GM19351 (cell line): ENCODE results near the gene ASGR1.
A peak's percentile ranks its signal among the peaks of the same experiment; 100 is the strongest.

ENCODE experiments used
- ATAC-seq: cut with Tn5 transposase; IDR thresholded peaks from one replicate; pipeline ENCODE4 v1.9.1; 2021; ENCODE audit warnings: mild to moderate bottlenecking, moderate library complexity; ENCODE audit not compliant: unreplicated experiment

The ASGR1 gene

DNA sequence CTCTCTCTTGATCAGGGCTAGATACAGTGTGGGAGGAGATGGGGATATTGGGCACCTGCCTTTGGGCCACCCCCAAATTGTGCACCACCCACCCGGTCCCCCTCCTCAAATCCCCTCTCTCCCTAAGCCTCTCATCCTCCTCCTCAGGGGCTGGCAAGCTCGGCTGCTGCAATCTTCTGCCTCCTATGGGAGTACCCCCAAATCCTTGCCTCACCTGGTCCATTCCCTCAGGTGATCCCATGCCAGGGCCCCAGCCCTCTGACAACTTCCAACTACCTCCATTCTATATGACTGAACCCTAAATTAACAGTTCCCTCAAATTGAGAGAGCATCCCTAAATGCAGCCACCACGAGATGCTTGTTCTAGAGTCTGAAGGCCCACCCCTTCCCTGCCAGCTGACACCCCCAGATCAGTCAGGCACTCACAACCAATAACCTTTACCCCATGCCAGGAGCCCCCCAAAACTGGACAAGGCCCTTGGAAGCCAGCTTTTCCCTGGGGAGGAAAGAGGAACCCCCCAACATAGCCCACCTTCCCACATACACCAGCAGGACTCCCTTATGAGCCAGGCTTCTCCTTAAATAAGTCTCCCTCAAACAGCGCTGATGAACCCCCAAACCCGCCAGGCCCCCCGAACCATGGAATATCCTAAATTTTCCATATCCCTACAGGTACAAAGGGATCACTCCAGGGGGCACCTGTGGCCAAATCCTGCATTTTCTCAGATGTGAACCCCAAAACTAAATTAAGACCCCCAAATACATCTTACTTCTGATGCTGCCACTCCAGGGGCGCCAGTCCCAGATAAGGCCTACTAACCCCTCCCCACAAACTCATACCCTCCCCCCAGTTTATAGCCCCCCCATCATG, 37.3 kb upstream of the ASGR1 start:
- no peak for ATAC-seq

- no peak for ATAC-seq
Measured at GRCh38 chr17:7215652-7216180, 36.5 kb upstream of the ASGR1 start.

GRCh38 chr17:7215136-7215638, 36.0 kb upstream of the ASGR1 start:
- no peak for ATAC-seq

- ATAC-seq = peak; percentile 65
Measured at GRCh38 chr17:7214300-7215135, 35.3 kb upstream of the ASGR1 start.

DNA sequence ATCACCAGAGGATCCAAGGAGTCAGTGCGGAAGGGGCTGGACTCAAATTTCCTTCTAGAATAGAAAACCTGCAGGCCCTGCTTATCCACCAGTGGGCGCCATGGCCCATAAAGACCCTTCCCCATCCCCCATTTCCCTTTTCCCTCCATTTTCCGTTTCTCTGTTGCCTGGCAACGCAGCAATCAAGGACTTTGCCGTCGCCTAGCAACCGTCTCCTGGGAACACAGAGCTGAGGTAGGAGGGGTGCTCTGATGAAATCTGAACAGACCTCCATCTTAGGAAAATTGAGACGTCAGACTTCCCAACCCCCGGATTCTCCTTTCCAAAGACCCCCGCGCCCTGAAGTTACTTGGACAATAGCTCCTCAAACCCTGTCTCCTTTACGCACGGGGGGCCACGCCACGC, 34.7 kb upstream of the ASGR1 start:
- ATAC-seq = no peak

DNA sequence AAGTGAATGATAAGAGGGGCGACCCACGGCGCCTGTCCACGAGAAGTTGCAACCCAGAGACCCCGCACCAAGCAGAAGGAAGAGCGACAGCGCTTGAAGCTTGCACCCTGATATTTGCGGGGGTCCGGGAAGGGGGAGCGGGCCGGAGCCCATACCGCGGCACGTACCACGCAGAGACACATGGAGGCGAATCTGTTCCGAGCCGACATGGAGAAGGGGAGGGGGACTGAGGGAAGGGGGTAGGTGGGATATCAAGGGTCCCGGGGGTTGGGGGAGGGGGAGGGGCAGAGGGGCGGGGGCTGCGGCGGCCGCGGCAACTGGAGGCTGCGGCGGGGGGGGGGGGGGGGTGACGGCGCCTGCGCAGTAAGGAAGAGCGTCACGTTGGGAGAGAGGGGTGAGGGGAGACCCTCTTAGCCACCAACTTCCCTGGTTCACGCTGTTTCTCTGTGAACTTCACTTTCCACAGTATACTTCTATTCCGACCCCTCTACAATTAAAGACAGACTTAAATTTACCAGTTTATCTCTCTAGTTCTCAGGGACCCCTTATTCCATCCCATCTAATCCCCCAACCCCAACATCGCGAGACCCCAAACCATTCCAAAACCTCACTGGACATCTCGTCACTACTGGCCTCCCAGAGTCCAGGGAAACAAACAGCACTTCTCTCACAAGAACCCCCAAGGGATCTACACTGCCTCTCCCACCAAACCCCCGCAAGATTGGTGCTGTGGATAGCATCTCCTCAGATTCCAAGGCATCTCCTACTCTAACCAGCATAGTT, 32.5 kb upstream of the ASGR1 start:
- no peak for ATAC-seq

DNA sequence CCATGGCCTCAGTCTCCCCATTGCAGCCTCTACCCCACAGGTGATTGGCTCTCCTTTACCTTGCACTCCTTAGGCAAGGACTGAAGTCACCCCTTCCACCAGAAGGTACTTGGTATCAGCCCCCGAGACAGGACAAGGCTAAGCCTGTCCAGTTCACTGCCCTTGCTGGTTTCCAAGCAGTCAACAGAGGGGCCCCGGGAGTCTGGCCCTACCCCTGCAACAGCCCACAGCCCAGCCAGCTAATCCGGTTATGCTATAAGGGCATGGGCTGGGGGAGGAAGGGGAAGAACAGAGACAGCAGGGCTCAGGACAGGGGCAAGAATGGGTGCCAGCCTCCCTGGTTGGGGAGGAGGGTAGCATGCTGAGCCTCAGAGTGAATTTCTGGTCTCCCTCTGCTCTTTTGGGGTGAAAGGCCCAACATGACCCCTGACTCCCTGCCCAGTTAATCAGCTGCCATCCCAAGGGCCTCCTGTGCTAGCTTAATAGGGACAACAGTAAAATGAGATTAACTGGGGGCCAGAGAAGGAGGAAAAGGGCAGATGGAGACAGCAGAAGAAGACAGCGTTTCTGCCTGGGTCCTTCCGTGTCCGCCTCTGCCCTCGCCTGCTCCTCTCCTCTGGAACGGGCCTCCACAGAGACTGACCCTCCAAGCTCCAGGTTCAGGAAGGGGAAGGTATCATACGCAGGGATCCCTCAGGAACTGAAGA, 29.7 kb upstream of the ASGR1 start:
- no peak for ATAC-seq

GRCh38 chr17:7208027-7208571, 28.9 kb upstream of the ASGR1 start:
- no peak for ATAC-seq

DNA sequence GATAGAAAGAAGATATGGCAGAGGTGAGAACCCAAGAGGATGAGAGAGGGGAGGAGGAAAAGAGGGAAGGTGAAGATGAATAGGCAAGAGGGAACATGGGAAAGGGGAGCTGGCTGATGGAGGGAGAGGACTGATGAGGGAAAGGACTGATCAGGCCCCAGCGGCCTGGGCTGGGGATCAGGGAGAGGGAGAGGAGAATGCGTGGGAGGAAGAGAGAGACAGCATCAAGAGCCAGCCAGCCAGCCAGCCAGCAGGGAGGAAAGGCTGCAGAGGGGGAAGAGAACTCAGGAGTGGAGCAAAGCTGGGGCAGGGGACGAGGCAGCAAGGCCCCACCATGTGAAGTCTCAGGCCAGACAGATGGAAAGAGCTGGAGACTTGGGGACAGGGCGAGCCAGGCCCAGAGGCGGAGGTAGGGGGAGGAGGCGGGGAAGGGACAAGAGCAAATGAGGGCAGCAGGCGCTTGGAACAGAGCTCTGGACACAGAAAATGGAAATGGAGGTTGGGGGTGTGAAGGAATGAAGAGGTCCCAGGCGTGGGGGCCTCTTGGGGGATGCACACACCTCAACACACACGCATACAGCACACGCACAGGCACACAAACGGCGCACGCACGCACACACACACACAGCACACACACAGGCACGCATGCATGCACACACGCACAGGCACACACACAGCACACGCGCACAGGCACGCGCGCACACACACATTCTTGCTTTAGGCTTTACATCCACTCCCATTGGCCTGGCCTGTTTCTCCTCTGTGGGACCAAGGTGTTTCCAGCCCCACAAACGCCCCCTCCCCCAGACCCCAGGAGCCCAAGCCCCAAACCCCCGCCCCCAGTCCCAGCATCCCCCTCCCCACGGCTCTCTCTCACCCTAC, 28.2 kb upstream of the ASGR1 start:
- ATAC-seq = no peak

GRCh38 chr17:7205561-7205960, 26.4 kb upstream of the ASGR1 start:
- no peak for ATAC-seq

DNA sequence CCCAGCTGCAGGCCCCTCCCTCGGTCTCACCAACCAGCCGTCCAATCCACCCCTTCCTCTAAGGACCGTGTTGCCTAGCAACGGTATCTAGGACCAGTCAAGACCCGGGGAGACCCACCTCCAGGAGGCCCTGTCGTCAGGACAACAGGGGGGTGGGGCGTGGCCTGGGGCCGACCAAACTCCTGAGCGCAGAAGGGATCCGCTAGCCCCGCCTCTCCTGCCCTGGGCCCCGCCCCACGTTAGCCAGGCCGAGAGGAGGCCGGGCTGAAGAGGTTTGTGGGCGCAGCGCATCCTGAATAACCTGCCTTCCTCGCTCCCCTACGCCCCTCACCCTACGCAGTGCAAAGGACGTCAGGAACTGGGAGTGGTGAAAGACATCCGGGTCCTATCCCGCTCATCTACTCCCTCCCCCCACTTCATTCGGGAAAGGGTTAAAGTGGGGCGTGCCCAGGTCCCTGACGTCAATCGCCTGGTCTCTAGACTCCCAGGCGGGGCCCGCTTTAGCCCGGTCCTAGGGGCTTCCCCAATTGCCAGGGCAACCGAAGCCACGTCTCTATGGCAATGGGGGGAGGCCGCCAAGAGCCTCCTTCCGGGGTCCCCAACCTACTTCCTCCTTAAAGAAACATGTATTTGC, 25.8 kb upstream of the ASGR1 start:
- peak; percentile 85 for ATAC-seq

DNA sequence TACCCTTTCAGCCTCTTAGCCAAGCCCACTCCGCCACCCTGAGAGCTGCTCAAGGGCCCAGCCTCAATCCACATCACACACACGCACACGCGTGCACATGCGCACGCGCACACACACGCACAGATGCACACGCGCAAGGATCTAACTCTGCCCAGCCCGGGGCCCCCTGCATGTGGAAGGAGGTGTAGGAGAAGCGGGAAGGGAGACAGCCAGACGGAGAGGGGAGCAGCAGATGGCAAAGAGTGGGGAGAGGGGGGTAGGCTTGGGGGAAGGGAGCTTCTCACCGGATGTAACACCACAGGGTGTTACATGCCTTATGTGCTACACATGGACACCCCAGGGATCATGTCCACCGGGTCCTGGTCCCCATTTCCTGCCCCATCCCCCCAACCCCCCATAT, 25.2 kb upstream of the ASGR1 start:
- ATAC-seq = no peak

- no peak for ATAC-seq
Measured at GRCh38 chr17:7203391-7203790, 24.2 kb upstream of the ASGR1 start.

GRCh38 chr17:7196651-7197401, 17.7 kb upstream of the ASGR1 start:
- ATAC-seq = no peak

DNA sequence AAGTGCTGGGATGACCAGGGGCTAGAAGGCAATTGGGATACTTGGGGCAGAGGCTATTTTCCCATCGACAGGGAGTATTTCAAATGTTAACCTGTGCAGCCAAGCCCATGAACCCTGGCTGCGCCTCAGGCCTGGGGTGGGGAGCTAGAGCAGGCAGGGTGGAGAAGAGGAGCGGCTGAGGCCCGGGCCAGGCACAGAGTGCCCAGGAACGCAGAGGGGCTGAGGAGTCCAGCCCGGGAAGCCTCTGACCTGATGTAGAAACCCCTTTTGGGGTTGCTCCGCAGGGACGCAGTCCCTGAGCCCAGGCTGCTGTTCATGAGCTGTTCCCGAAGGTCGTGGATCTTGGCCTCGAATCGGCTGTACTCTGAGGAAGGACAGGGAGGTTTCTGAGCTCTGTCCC, 16.8 kb upstream of the ASGR1 start:
- ATAC-seq = no peak

DNA sequence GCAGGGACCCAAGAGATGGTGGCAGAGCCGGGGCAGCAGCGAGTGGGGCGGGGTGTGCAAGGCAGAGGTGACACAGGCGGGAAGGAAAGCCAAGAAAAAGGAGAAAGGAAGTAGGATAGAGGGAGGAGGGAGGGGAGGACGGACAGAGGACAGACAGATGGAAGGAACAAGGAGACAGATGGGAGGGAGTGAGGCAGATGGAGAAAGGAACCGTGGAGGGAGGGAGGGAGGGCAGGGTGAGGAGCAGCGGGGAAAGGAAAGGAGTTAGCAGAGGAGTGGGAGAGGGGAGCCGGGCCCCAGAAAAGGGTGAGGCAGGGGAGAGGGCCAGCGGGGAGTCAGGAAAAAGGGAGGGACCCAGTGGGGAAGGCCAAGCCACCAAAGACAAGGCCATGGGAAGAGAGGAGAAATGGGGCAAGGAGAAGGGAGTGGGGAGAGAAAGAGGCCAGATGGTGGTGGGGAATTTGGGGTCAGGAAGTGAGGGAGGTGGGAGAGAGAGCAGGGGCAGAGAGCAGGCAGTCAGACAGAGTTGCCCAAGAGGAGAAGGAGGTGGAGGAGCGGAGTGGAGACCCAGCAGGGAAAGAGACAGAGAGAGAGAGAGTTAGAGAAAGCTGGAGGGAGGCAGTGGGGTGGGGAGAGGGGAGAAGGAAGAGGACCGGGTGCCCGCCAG, 13.2 kb upstream of the ASGR1 start:
- ATAC-seq = no peak

DNA sequence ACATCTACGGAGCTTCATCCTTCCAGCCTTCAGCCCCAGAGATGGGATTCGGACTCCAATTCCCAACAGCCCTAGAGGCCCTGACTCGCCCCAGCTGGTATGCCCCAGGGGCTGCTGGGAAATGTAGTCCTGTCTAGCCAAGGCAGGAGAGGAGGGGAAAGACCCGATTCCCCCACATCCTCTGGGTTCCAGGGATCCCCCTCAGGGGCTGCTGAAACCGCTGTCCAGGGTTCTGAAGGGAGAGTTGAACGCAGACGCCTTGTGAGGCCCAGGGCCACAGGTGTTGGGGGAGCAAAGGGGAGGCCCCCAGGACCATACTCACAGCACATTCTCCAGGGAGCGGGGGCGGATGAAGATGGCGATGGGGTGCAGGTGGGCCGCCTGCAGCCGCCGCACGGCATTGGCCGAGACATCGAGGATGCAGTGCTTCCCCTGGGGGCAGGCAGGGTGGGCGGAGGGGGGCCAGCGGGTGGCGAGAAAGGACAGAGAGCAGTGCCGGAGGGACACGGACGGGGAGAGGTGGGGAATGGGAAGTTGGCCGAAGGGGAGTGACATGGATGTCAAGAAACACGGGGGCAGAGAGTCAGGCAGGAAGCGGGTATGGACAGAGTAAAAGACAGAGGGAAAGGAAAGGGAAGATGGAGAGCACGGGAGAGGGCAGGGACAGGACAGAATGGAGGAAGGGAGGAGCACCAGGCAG, 12.6 kb upstream of the ASGR1 start:
- no peak for ATAC-seq
